Cardiac muscle cell (in vitro differentiated cells and primary cell): ENCODE measurements around the gene CACNA1C. TPM values are rescaled to one million over a fixed set of nuclear protein-coding genes. Genes with fewer than 3 reads are reported as not detected.

Source experiments
- DNase-seq, 2 donors: peaks; one replicate each; pipeline versions ENCODE4 v3.0.0 to v3.0.0-alpha.2; 2010 to 2017; ENCODE audit warnings: low read depth in 1 of 2, low spot score in 1 of 2
- H3K27ac ChIP-seq: fragments of 200-600 bp; sonication (generic); 2 replicates; pipeline ENCODE4 v1.5.1; 2016
- H3K27me3 ChIP-seq: fragments of 200-600 bp; sonication (generic); 2 replicates; pipeline ENCODE4 v1.6.0; 2016; ENCODE audit warnings: control low read depth
- H3K36me3 ChIP-seq: fragments of 200-600 bp; sonication (generic); 2 replicates; pipeline ENCODE4 v1.5.1; 2016; ENCODE audit warnings: control low read depth
- H3K4me1 ChIP-seq: fragments of 200-600 bp; sonication (generic); 2 replicates; pipeline ENCODE4 v1.8.1; 2017; ENCODE audit warnings: low read depth, mild to moderate bottlenecking, mixed run types
- H3K4me3 ChIP-seq: fragments of 200-600 bp; sonication (generic); 2 replicates; pipeline ENCODE4 v1.5.1; 2016; ENCODE audit warnings: mild to moderate bottlenecking
- H3K9me3 ChIP-seq: fragments of 200-600 bp; sonication (generic); 2 replicates; pipeline ENCODE4 v1.5.1; 2017; ENCODE audit warnings: low read depth, mild to moderate bottlenecking, control low read depth
- polyA plus RNA-seq: library from polyadenylated mRNA; unstranded; fragments of >200 nt; fragmentation: Nextera tagmentation; extraction: Ambion mirVana; gene quantifications from 2 replicates; pipeline ENCODE4 v1.2.1, GENCODE V29; 2016
- total RNA-seq: library from RNA; depleted of rRNA; stranded (reverse); fragments of >200 nt; gene quantifications from 2 replicates; pipeline ENCODE4 v1.2.3, GENCODE V29; 2016
- TF ChIP-seq, protein P1 (sequence below): IDR thresholded peaks from 2 replicates; pipeline ENCODE4 v1.5.1; 2012; ENCODE audit warnings: low read depth, mild to moderate bottlenecking, low read length

CACNA1C gene
- total and polyA plus RNA-seq, 2 experiments from 2014 or later: 40.8 to 77.8 TPM

DNA sequence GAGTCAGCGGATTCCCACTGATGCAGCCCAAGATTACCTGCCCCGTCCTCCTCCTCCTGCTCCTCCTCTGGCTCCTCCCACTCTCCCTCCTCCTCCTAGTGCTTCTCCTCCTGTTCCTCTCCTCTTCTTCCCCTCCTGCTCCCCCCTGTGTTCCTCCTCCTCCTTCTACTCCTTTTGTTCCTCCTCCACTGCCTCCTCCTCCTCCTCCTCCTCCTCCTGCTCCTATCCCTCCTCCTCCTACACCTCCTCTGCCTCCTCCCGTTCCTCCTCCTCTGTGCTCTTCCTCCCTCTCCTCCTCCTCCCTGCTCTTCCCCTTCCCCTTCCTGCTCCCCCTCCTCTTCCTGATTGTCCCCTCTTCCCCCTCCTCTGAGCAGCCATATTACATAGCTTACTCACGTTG lies 141.3 kb downstream of the CACNA1C start:
- Histone ChIP-seq H3K9me3 (no peaks in the 10 kb centered on the region), H3K36me3 (no peaks in the 10 kb centered on the region), H3K27me3 (no peaks in the 10 kb centered on the region), H3K4me1 (peaks cover 36% of the 10 kb centered on the region), H3K4me3 (no peak overlapping the region), H3K27ac (peak overlapping the region; percentile 31)
- TF ChIP-seq, protein P1, sequence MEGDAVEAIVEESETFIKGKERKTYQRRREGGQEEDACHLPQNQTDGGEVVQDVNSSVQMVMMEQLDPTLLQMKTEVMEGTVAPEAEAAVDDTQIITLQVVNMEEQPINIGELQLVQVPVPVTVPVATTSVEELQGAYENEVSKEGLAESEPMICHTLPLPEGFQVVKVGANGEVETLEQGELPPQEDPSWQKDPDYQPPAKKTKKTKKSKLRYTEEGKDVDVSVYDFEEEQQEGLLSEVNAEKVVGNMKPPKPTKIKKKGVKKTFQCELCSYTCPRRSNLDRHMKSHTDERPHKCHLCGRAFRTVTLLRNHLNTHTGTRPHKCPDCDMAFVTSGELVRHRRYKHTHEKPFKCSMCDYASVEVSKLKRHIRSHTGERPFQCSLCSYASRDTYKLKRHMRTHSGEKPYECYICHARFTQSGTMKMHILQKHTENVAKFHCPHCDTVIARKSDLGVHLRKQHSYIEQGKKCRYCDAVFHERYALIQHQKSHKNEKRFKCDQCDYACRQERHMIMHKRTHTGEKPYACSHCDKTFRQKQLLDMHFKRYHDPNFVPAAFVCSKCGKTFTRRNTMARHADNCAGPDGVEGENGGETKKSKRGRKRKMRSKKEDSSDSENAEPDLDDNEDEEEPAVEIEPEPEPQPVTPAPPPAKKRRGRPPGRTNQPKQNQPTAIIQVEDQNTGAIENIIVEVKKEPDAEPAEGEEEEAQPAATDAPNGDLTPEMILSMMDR: no peak
- DNase-seq: peak in 1 of 2 donors; percentile 21

DNA sequence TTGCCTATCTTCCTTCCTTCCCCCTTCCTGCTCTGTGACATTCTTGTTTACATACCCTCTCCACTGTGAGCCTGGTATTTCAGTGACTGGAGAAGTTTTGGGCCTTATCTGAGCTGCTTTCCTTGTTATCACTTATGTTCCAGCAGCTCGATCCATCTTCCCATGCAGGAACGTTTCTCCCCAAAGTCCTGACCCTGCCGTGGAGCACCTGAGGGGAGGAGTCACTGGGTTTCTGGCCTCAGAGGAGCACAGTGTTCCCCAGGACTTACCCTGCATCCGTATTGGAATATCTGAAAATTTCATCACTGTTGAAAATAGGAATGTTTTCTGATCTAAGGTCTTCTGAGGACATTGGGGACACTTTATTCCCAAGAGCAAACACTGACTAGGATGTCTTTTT lies 141.8 kb downstream of the CACNA1C start:
- DNase-seq: no peak
- Histone ChIP-seq H3K9me3 (no peaks in the 10 kb centered on the region), H3K27me3 (no peaks in the 10 kb centered on the region), H3K36me3 (no peaks in the 10 kb centered on the region), H3K4me3 (no peak overlapping the region), H3K27ac (peak overlapping the region; percentile 31), H3K4me1 (peaks cover 36% of the 10 kb centered on the region)
- TF ChIP-seq, protein P1: no peak

DNA sequence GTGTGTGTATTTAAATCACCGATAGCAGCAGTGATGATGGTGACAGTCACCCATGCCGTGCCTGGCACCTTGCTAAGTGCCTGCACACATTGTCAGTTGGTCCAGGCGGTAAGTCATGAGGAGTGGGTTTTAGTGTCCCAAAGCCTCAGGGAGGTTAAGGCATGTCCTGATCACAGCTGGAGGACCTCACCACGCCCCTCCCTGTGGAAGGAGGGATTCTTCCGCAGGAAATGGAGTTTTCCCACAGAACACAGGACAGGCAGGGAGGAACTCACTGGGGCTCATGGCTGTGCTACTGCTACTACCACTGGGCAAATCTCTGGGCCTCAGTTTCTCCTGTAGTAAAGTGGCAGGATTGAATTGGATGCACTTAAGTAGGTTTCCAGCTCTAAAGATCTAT lies 142.3 kb downstream of the CACNA1C start:
- no peaks in the 10 kb centered on the region for H3K9me3 ChIP-seq
- TF ChIP-seq, protein P1: no peak
- H3K27me3 ChIP-seq: no peaks in the 10 kb centered on the region

DNA sequence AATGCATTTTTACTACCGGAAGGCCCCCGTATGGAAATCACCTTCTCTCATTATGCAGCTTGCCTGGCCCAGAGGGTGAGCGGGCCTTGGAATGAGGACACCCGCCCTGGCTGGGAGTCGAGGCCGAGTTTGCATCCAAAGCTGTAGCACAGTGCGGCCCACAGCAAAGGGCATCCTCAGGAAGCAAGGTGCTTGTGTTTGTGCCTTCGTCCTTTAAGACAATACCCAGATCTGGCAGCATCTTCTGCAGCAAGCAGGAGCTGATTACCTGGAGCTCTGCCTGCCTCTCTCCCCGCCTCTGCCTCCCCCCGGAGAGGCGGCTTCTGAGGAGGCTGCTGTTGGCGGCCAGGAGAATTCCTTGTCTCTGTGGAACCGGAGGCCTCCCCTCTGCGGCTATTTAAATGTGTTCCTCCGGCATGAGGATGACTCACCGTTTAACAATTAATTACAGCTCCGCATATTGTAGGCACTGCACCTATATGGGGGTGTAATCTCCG lies 145.3 kb downstream of the CACNA1C start:
- TF ChIP-seq, protein P1: no peak
- no peaks in the 10 kb centered on the region for H3K27me3 ChIP-seq
- no peak overlapping the region for H3K4me3 ChIP-seq
- H3K4me1 ChIP-seq: peaks cover 43% of the 10 kb centered on the region
- peak in 1 of 2 donors; percentile 80 for DNase-seq
- no peak overlapping the region for H3K27ac ChIP-seq
- no peaks in the 10 kb centered on the region for H3K9me3 ChIP-seq
- no peaks in the 10 kb centered on the region for H3K36me3 ChIP-seq

More for the DNA sequence above, 142.3 kb downstream of the CACNA1C start:
- no peak for DNase-seq
- Histone ChIP-seq H3K36me3 (no peaks in the 10 kb centered on the region), H3K4me1 (peaks cover 38% of the 10 kb centered on the region), H3K4me3 (no peak overlapping the region), H3K27ac (peak overlapping the region; percentile 31)

DNA sequence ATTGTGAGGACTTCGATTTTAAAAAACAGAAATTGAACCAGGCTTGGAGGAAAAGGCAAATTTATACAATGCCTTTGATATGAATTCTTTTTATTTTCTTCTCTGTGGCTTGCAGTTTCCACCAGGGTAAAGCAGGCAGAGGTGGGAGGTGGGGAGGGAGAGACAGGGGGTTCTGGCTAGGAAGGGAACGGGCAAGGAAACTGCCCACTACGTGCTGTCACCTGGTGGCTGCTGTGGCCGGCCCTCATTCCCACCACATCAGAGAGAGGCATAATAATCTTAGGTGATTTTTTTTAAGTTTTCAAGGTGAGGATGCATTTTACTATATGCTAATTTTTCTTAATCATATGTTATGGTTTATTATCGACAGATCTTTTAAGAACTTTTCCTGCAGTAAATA lies 145.8 kb downstream of the CACNA1C start:
- TF ChIP-seq, protein P1: no peak
- H3K4me1 ChIP-seq: peaks cover 41% of the 10 kb centered on the region
- no peaks in the 10 kb centered on the region for H3K27me3 ChIP-seq
- no peak for DNase-seq
- no peaks in the 10 kb centered on the region for H3K36me3 ChIP-seq
- no peak overlapping the region for H3K27ac ChIP-seq
- H3K4me3 ChIP-seq: no peak overlapping the region
- H3K9me3 ChIP-seq: no peaks in the 10 kb centered on the region
